NCI-H2029 (cell line): ENCODE data around the gene GPR12.
"Not testable (repeated sequence)": the region's sequence is repeated elsewhere in the genome, so short reads cannot be mapped to it uniquely, and the experiment has no call there.

ENCODE experiments used
- DNase-seq: peaks from one replicate; lab custom pipeline; 2025; lab: John Stamatoyannopoulos, UW

GPR12 gene

DNA sequence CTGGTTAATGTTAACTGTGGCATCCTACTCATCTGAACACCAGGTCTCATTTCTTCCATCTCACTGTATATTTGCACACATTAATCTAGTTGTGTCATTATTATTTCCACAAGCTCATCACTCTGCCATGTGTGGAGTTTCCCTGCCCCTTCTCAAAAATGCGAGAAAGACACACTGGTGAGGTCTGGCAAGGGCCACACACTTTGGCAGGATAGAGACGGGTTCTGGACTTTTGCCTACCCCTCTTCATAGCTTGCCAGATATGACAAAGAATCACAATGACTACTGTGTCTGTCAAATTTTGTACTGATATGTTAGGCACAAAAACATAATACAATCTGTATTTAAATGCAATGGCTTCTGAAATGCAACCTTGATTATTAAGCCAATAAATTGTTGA, 12.9 kb downstream of the GPR12 start:
- DNase-seq = no peak

DNA sequence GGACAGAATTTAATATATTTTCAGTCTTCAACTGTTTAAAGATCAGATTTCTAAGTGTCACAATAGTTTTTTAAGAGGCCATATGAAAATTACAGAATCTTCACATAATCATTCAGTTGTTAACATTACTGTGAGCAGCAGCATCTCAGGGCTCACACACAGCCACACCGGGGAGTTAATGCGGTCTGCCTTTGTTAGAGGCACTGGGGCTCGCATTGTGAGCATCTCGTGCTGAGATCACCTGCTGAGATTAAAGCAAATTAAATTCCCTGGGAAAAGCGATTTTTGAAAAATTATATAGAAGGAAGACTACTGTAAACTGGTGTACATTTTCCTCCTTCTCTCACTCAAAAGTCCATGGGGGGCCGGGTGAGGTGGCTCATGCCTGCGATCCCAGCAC, 16.6 kb downstream of the GPR12 start:
- DNase-seq = no peak

DNA sequence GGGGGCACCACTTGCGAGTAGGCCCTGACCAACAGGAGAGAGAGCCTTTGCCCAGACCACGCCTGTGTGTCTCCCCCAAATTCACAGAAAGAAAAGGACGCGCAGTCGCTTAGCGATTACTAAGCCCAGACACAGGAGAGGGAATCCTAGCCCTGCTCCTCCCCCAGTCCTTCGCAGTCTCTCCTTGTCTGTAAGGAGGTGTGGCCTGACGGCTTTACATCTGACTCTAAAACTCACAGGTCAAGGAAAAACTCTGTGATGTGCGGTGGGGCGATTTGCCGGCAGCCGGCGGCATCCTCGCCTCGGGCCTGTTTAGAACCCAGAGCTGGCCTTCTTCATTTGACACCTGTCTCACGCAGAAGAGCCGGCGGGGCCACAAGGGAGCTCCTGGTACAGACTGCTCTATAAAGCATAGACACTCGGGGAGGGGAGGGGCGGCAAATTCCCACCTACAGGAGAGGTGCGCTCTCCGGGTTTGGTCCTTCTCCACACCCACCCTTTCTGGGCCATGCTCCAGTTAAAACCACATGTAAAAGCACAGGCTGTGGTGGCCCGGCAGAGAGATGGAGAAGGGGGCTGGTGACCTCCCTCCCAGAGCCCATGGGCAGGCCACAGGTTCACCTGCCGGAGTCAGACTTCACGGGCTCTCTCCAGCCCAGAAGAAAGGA, 17.8 kb downstream of the GPR12 start:
- DNase-seq = no peak

DNA sequence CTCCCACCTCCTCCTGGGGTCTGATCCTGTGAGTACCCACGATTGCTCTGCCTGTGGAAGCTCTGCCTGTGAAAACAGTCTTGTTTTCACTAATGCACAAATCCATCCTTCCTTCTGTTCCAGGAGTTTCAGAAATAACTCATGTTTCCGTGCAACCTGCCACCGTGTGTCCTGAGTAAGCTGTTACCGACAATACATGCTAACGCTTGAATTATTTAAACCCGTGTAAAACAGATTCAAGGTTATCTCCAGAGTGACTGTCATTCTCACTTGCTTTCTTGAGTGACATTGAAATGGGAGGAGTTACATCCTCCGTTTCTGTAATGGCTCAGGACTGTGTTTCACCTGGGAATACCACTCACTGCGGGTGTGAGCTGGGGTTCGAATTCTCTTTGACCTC, 24.9 kb downstream of the GPR12 start:
- no peak for DNase-seq

DNA sequence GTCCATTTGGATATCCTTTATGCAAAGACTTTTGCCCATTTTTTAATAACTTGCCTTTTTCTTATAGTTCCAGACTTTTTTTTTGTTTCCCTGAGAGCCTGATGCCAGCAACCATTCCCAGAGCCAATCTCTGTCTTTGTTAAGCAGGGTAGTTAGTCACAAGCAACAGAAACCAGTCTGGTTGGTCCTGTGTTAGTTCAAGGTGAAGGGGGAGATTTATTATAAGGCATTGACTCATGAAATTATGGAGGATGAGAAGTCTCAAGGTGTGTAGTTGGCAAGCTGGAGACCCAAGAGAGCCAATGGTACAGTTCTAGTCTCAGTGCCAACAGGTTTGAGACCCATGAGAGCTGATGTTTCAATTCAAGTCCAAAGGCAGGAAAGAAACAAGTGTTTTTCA, 33.0 kb downstream of the GPR12 start:
- no peak for DNase-seq

DNA sequence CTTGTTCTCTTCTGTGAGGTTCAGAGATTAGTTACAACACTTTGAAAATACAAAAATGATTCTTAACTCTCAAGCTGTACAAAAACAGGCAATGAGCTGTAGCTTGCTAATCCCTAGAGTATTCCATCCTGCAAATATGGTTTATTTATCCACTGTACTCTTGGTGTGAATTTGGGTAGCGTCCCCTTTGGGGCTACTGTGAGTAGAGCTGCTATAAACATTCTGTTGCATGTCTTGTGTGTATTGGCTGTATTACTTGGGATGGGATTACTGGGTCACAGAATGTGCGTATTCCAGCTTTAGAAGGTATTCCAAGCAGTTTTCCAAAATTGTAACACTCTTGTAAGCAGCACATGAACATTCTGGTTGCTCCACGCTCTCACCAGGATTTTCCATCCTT, 33.5 kb downstream of the GPR12 start:
- DNase-seq = no peak

DNA sequence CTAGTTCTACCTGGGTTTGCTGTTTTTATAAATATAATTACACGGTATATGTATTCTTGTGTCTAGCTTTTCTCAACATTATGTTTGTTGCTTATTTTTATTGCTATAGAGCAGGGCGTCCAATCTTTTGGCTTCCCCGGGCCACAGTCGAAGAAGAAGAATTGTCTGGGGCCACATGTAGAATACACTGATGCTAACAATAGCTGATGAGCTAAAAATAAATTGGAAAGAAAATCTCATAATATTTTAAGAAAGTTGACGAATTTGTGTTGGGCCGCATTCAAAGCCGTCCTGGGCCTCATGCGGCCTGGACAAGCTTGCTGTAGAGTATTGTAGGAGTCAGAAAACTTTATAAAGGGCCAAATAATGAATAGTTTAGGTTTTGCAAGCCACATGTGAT, 33.9 kb downstream of the GPR12 start:
- no peak for DNase-seq

DNA sequence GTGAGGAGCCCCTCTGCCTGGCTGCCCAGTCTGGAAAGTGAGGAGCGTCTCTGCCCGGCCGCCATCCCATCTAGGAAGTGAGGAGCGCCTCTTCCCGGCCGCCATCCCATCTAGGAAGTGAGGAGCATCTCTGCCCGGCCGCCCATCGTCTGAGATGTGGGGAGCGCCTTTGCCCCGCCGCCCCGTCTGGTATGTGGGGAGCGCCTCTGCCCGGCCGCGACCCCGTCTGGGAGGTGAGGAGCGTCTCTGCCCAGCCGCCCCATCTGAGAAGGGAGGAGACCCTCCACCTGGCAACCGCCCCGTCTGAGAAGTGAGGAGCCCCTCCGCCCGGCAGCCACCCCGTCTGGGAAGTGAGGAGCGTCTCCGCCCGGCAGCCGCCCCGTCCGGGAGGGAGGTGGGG, 37.0 kb downstream of the GPR12 start:
- not testable (repeated sequence) for DNase-seq

DNA sequence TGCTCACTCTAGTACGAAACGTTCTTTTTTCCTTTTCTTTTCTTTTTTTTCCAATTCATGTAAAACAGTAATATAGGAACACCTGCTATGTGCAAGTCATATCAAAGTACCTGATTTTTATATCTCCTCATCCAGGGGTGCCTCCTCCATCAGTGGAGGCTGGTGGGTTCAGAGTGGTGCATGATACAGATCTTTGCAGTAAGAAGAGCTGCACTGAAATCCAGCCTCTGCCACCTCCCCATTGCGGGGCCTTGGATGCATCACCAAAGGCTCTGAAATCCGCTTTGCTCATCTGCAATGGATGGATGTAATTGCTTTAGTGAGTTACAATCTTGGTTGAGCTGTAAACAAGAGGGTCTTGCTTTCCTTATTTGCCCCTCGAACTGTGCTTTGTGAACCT, 38.3 kb downstream of the GPR12 start:
- DNase-seq = no peak

DNA sequence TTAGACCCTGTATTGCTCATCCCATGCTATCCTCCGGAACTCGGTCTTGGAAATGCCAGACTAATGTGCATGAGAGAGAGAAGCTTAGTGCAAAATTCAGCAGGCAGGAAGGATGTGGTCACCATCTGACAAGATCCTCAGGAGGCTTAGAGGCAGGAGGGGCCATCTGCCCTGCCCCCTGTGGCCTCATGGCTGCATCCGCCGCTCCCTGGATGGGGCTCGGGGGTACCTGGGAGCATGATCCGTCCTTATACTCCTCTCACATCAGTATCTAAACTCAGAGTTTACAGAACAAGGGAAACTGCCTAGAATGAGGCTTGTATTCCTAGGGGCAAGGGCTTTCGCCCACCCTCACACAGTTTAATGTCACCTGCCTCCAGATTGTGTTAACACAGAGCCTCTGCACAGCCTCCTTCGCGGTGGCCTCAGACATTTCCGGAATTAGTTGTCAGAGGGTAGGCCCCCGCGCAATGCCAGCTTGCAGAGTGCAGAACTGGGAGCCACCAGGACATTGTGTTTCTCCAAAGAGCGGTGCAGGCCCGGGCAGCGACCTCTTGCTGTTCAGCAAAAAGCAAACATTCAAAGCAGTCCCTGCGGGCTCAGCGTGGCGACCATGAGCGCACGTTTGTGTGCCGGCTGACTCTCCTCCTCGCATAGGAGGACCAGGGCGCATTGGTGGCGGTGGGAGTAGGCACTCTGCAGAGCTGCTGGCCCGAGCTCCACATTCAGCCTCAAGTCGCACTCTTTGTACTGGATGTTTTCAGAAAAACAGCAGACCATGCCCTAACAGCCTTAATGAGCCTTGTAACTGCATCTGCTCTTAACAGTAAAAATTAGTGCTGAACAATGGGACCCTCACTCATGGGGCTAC, 39.1 kb downstream of the GPR12 start:
- DNase-seq = no peak

DNA sequence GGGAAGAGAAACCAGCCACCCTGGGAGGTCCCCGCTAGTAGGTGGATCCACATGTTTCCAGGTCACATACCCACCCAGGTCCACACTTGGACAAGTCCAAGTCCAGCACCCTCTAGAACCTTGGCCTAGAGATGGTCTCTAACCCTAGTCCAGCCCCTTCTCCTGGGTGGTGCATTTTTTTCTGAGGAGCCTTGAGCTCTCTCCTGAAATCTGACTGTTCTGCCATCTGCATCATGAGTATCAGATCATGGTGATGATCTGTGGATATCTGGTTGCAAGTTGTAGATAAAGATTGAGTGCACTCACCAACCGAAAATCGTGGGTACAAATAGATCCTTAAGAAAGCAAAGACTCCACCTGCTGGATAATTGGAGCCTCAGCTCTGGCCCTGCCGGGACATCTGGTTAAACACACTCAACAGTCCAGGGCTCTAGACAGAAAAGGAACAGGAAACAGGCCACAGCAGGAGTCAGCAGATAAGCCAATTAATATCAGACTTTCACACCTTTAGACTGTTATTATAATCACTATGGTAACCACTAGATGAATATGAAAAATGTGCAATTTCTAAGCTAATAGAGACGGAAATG, 41.1 kb downstream of the GPR12 start:
- DNase-seq = peak; percentile 37

DNA sequence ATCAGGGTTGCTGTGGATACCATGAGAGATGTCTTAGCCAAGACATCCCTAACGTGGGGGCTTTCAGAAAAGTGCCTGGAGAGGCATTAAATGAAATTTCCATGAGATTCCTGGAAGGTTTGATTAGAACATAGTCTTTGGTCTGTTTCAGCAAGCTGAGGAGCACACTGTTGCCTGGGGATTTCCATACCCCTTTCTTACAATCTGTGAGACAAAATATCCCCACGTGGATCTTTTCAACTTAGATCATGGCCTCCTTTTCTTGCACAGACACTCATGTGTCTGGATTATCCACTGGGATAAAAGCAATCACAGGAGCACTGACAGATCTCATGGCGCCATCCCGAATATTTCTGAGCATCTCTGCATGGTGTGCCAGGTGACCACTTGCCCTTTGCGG, 41.7 kb downstream of the GPR12 start:
- no peak for DNase-seq

DNA sequence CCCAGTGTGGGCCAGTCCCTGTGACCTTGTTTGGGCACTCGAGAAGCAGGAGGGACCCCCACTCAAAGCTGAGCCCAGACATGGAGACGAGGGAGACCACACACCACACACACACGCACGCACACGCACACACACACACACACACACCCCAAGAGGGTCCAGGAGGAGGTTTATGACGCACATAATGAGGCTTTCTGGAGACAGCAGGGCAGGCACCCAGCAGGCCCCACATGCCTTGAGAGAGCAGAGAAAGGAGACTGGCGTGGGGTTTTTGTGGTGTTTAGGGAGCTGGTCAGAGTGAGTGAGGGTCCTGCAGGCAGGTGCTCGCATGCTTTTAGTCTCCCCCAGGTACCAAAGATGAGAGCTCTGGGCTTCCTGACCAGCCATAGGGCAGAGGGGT, 42.4 kb downstream of the GPR12 start:
- no peak for DNase-seq

DNA sequence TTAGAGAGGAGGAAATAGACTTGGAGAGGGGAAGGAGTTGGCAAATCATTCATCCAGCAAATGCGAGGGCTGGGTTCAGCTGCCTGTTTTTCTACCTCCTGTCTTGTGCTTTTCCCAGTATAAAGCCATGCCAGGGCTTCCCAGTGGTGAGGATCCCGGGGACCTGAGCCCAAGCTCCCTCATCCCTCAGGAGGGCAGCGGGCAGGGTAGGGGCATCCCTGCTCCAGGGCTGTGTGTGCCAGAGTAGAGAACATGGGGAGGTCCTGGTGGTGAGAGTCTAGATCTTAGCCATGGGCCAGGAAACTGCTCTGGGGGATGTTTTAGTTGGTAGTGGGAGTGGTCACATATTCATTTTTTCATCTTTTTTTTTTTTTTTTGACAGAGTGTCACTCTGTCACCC, 43.6 kb downstream of the GPR12 start:
- DNase-seq = no peak

DNA sequence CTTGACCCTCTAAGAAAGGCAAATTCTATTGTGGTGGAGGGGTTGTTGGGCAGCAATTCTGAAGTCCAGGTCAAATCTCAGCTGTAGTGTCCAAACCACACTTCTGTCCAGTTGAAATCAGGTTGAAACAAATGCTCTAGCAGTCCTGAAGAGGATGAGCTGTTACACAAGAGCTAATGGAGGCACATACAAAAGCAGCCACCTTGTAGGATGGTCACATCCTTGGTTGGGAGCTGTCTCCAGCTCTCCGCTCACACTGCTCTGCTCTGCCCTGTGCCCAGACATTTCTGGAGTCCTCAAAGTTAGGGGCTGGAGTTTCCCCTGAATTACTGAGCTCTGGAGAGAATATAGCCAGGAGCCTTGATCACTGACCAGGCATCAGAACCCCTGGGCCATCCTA, 47.2 kb downstream of the GPR12 start:
- DNase-seq = no peak

DNA sequence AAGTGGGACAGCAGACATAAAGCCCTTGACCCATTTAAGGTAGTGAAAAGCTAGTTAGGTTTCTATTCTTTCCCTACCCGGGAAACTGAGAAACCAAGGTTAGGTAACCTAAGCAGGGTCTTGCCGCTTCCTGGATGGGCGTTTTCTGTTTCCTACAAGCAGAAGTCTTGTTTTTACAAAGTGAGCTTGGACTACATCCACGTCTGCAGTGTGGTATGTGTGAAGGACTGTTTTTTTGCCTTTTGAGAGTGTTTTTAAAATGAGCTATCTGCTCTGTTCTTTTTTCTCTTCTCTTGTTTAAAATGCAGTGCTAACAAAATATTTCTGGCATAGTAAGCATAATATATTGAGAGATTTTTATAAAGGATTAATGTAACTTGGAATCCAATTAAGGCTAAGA, 49.4 kb downstream of the GPR12 start:
- DNase-seq = no peak

DNA sequence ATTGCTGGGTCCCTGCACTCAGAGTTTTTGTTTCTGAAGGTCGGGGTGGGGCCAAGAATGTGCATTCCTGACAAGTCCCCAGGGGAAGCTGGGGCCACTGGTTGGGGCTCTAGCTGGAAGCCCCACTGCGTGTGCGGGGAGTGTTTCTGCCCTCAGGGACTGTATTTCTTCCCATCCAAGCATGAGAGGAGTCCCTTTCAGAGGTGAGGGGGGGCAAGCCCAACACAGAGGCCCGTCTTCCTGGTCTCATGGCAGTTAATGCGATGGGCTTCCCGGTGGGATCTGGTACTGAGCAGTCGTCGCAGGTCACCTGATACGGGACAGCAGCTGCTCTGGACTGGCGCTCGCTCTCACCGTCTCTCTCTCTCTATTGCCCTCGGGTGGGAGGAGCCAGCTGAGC, 50.4 kb downstream of the GPR12 start:
- DNase-seq = no peak

DNA sequence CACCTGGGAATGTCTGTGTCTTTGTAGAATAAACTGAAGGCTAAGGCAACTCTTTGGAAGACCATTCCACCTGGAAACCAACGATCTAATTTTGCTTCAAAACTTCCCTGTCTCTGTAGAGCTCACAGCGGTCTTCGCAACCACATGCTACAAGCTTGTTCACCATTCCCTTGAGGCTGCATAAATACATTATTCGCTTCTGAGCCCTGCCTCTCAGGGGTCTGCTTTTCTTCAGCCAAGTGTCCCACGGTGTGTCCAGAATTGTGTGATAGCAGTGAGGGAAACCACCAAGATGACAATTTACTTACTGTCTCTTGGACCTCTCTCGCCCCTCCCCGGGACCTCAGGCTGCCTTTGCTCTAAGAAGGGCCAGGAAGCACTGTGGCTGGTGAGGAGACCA, 51.1 kb downstream of the GPR12 start:
- DNase-seq = no peak

DNA sequence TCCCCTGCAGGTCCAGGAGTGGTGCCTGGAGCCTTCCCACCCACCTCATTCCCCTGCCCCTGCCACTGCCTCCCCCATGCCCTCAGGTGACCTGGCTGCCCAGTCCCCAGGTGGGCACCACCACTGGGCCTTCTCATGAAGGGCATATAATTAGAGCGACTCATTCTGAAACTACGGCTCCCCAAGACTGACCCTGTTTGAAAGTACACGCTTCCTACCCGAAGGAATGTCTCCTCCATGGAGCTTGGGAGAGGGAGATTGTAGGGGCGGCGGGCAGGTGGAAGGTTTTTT, 52.6 kb downstream of the GPR12 start:
- DNase-seq = no peak

DNA sequence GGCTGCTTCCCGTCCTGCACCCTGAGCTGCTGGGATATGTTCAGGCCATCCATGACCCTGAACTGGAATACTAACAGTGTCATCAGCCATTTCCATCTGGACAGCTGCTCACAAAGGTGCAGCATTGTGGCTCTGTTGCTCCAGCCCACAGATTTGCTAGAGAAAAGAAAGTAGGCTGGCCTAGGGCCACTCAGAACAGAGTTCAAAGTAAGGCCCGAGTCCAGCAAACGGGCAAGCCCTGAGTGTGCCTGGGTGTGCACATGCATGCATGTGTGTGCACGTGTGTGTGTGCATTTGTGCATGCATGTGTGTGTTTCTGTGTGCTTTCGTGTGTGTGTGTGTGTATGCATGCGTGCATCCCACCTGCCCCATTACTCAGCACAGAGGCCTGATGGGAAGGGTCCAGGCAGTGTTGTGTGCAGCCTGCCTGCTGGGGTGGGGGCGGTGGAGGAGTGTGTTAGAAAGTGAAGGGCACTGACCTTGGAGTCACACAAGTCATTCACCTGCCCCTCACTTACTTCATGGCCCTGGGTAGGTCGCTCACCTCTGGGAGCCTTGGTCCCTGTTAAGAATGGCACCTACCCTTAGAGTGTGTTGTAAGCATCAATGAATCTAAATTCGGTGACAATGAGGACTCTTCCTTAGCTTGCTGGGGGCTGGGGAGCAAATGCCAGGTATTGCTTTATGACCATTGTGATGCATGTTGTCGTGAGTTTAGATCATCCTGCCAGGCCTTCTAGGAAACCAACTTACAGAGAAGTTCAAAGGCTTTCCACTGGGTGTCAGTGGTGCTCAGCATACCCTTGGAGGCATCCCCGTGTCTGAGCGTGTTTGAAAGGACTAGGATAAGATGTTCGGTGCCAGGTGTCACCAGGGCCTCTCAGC, 53.2 kb downstream of the GPR12 start:
- DNase-seq = peak; percentile 19

DNA sequence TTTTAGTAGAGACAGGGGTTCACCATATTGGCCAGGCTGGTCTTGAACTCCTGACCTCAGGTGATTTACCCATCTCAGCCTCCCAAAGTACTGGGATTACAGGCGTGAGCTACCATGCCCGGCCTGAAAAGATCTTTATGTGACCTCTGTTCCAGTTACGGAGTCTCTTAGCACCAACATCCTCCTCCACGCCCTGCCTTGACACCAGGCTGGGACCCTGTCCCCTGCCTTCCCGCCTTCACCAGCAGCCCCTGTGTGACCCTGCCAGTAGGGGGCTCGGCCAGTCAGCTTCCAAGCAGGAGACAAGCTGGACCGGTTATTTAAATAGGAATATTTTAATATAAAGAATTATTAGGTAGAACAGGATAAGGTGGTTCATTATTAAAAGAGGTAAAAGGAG, 54.2 kb downstream of the GPR12 start:
- no peak for DNase-seq

DNA sequence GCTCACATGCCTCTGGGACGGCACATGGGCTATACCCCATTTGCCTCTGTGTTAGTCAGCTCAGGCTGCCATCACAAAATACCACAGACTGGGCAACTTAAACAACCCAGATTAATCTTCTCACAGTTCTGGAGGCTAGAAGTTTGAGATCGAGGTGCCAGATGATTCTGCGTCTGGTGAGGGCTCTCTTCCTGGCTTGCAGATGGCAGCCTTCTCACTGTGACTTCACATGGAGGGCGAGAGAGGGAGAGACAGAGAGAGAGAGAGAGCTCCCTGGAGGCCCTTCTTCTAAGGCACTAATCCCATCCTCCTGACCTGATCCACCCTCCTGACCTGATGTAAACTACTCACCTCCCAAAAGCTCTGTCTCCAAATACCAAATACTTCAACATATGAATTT, 55.0 kb downstream of the GPR12 start:
- no peak for DNase-seq
